Myocyte (in vitro differentiated cells): ENCODE results near the gene TSPAN12. TPM values are rescaled to one million over a fixed set of nuclear protein-coding genes. Genes with fewer than 3 reads are reported as not detected.
A peak's percentile ranks its signal among the peaks of the same experiment; 100 is the strongest.
"Not testable (repeated sequence)": the region's sequence is repeated elsewhere in the genome, so short reads cannot be mapped to it uniquely, and the experiment has no call there.

ENCODE experiments used
- DNase-seq: peaks from one replicate; pipeline ENCODE4 v3.0.0-alpha.2; 2012; ENCODE audit warnings: low read depth
- polyA plus RNA-seq: library from polyadenylated mRNA; unstranded; fragments of >200 nt; gene quantifications from one replicate; pipeline ENCODE4 v1.2.1, GENCODE V29; 2012; ENCODE audit warnings: missing spikeins
- total RNA-seq: library from RNA; depleted of rRNA; stranded (reverse); fragments of >200 nt; gene quantifications from 2 replicates; pipeline ENCODE4 v1.2.3, GENCODE V29; 2014

Gene TSPAN12
- total RNA-seq: 6.1 and 13.8 TPM in 2 replicates
- polyA plus RNA-seq: 4.3 TPM

- DNase-seq: peak; percentile 91
Measured at GRCh38 chr7:120857588-120858573, at the start of gene TSPAN12. TSS of gene TSPAN12 (minus strand) at chr7:120858144. CDS start at chr7:120856763, 1,381 bp downstream.

GRCh38 chr7:120898715-120899499 lies 41.0 kb upstream of the TSPAN12 start:
- DNase-seq: no peak

- DNase-seq: not testable (repeated sequence)
Measured at GRCh38 chr7:120895253-120895652, 37.3 kb upstream of the TSPAN12 start.

- DNase-seq: not testable (repeated sequence)
Measured at GRCh38 chr7:120885602-120886001, 27.7 kb upstream of the TSPAN12 start.

- DNase-seq: no peak
Measured at GRCh38 chr7:120877701-120878100, 19.8 kb upstream of the TSPAN12 start.

GRCh38 chr7:120876922-120877321 lies 19.0 kb upstream of the TSPAN12 start:
- DNase-seq: no peak

GRCh38 chr7:120874722-120875121 lies 16.8 kb upstream of the TSPAN12 start:
- DNase-seq: no peak

- DNase-seq: no peak
Measured at GRCh38 chr7:120874016-120874415, 16.1 kb upstream of the TSPAN12 start.

GRCh38 chr7:120873401-120873800 lies 15.5 kb upstream of the TSPAN12 start:
- no peak for DNase-seq

- no peak for DNase-seq
Measured at GRCh38 chr7:120869700-120870099, 11.8 kb upstream of the TSPAN12 start.

GRCh38 chr7:120867932-120868331 lies 10.0 kb upstream of the TSPAN12 start:
- no peak for DNase-seq

GRCh38 chr7:120865191-120865981 lies 7.4 kb upstream of the TSPAN12 start:
- DNase-seq: no peak

GRCh38 chr7:120864141-120864900 lies 6.4 kb upstream of the TSPAN12 start:
- DNase-seq: no peak

GRCh38 chr7:120862987-120863590 lies 5.1 kb upstream of the TSPAN12 start:
- DNase-seq: peak; percentile 12

GRCh38 chr7:120860156-120860555 lies 2.2 kb upstream of the TSPAN12 start:
- peak; percentile 43 for DNase-seq

- no peak for DNase-seq
Measured at GRCh38 chr7:120859459-120859858, 1.5 kb upstream of the TSPAN12 start.

- peak; percentile 66 for DNase-seq
Measured at GRCh38 chr7:120856621-120857352, 1.2 kb downstream of the TSPAN12 start.

- no peak for DNase-seq
Measured at GRCh38 chr7:120856198-120856597, 1.7 kb downstream of the TSPAN12 start.

GRCh38 chr7:120852700-120853099 lies 5.2 kb downstream of the TSPAN12 start:
- no peak for DNase-seq
